ENCODE measurements around the gene CNOT9. TPM values are rescaled to one million over a fixed set of nuclear protein-coding genes. Genes with fewer than 3 reads are reported as not detected.
A peak's percentile ranks its signal among the peaks of the same experiment; 100 is the strongest.
"Not testable (repeated sequence)": the region's sequence is repeated elsewhere in the genome, so short reads cannot be mapped to it uniquely, and the experiment has no call there.

CNOT9 gene
- total RNA-seq: 10 to 100 TPM; 16.3 to 23.8 TPM
- long read RNA-seq, full-length matches to known transcripts: 26 of 27 reads
- long read RNA-seq, partial matches to known transcripts: 0 of 27 reads
- long read RNA-seq, other reads (novel, unspliced or antisense): 1 of 27 reads

GRCh38 chr2:218568190-218569037 lies at the start of gene CNOT9, which contains the start of gene USP37:
TSS of gene CNOT9 (plus strand) at chr2:218568839. CDS start at chr2:218568955, 116 bp downstream.
TSS of gene USP37 (minus strand) at chr2:218568351. CDS start at chr2:218558653, 9,698 bp downstream.
- DNase-seq (peak; percentile 100), ATAC-seq (peak; percentile 97 to 99)
- intact Hi-C loops (cut with DNase I): no loop called here

- ATAC-seq: no peak
- intact Hi-C loops (cut with DNase I): no loop called here
These were observed 49.8 kb upstream of the CNOT9 start for GRCh38 chr2:218518876-218519275.

GRCh38 chr2:218523651-218524050 lies 45.0 kb upstream of the CNOT9 start:
- ATAC-seq: no peak
- DNase-seq: no peak
- intact Hi-C loops (cut with DNase I): no loop called here

More at GRCh38 chr2:218518876-218519275, 49.8 kb upstream of the CNOT9 start:
- no peak for DNase-seq

GRCh38 chr2:218528409-218528808 lies 40.2 kb upstream of the CNOT9 start:
- ATAC-seq; DNase-seq; intact Hi-C loops (cut with DNase I): not testable (repeated sequence)

DNA sequence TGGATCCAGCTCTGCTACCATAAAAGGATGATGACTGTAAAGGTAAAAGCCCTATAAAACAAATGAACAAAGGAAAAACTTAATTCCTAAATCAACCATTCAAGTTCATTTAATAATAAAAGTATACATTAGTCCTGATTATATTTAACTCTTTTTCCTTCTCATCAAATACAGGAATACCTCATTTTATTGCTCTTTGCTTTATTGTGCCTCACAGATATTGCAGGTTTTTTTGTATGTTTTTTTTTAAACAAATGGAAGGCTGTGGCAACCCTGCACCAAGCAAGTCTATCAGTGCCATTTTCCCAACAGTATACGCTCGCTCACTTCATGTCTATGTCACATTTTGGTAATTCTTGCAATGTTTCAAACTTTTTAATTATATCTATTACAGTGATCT lies 38.6 kb upstream of the CNOT9 start:
- intact Hi-C loops (cut with DNase I): no loop called here

GRCh38 chr2:218536804-218537494 lies 31.7 kb upstream of the CNOT9 start:
- intact Hi-C loops (cut with DNase I): no loop called here
- ATAC-seq (no peak), DNase-seq (no peak)

More for the DNA sequence above, 38.6 kb upstream of the CNOT9 start:
- no peak for DNase-seq
- no peak for ATAC-seq

DNA sequence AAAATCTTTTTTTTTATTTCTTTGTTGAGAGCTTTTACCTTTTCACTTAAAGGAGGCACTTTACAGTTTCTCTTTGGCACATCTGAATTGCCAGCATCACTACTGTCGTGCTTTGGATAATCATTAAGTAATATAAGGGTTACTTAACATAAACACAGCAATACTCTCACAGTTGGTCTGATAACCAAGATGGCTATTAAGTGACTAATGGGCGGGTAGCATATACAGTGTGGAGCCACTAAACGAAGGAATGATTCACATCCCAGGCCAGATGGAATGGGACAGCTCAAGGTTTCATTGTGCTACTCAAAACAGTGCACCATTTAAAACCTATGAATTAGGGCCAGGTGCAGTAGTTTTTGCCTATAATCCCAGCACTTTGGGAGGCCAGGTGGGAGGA lies 28.6 kb upstream of the CNOT9 start:
- DNase-seq (no peak), ATAC-seq (no peak)
- intact Hi-C loops (cut with DNase I): loop anchor here in 1 of 2 donors (10.0 kb wide), 1 partner anchor 55 kb away; no protein-coding TSS in a partner anchor

- no peak for ATAC-seq
- intact Hi-C loops (cut with DNase I): loop anchor here in 1 of 2 donors (10.0 kb wide), 1 partner anchor 61 kb away; no protein-coding TSS in a partner anchor
- DNase-seq: no peak
These were observed 22.6 kb upstream of the CNOT9 start for GRCh38 chr2:218546012-218546411.

- no peak for ATAC-seq
- intact Hi-C loops (cut with DNase I): loop anchor here in 1 of 2 donors (10.0 kb wide), 1 partner anchor 63 kb away; no protein-coding TSS in a partner anchor
- DNase-seq: no peak
These were observed 21.1 kb upstream of the CNOT9 start for GRCh38 chr2:218547511-218547910.

GRCh38 chr2:218547978-218548377 lies 20.7 kb upstream of the CNOT9 start:
- DNase-seq (no peak), ATAC-seq (no peak)
- intact Hi-C loops (cut with DNase I): loop anchor here in 1 of 2 donors (10.0 kb wide), 1 partner anchor 63 kb away; no protein-coding TSS in a partner anchor

DNA sequence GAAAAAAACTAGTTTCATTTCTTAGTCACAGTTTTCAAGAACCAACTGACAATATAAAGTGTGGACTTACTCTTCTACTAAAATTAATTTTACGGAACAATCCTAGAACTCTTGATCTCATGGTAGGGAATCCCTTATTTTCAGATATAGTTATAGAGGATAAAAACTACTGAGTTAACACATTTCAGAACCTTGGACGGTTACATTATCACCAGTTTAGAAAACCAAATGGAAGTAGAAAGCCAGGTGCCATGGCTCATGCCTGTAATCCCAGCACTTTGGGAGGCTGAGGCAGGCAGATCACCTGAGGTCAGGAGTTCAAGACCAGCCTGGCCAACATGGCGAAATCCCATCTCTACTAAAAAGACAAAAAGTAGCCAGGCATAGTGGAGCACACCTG lies 14.4 kb upstream of the CNOT9 start:
- ATAC-seq; DNase-seq; intact Hi-C loops (cut with DNase I): not testable (repeated sequence)

- DNase-seq (no peak), ATAC-seq (no peak)
- intact Hi-C loops (cut with DNase I): no loop called here
These were observed 13.1 kb upstream of the CNOT9 start for GRCh38 chr2:218555527-218555926.

- ATAC-seq (no peak), DNase-seq (no peak)
- intact Hi-C loops (cut with DNase I): no loop called here
These were observed 10.7 kb upstream of the CNOT9 start for GRCh38 chr2:218557941-218558340.

GRCh38 chr2:218558986-218559385 lies 9.7 kb upstream of the CNOT9 start:
- ATAC-seq: no peak
- no peak for DNase-seq
- intact Hi-C loops (cut with DNase I): no loop called here

DNA sequence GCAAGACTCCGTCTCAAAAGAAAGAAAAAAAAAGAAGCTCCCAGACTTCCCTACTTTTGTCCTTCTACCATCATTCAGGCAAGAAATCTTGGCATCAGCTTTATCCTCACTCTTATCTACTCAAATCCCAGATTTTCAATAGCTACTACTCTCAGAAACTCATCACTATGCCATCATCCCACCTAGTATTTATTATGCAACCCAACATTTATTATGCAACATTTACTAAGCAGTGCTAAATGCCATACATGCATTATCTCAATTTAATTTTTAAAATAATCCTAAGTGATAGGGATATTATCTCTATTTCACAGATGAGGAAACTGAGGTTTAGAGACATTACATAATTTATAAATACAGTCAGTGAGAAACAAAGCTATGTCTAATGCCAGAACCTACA lies 4.6 kb upstream of the CNOT9 start:
- intact Hi-C loops (cut with DNase I): no loop called here
- DNase-seq (no peak), ATAC-seq (no peak)

DNA sequence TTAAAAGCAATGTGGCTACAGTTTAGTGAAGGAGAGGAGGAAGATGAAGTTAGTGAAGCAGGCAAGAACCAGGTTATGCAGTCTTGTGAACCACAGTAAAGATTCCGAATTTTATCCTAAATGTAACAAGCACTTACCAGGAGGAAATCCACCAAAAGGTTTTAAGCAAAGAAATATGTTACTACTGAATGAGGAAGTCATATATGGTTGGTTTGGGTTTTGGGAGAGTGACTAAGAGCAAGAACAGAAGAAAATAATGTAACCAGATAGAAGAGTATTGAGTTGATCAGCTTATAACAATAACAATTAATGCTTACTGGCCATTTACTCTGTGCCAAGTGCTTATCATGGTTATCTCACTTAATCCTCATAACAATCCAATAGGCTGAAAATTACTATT lies 2.3 kb upstream of the CNOT9 start:
- intact Hi-C loops (cut with DNase I): no loop called here
- no peak for DNase-seq
- no peak for ATAC-seq

DNA sequence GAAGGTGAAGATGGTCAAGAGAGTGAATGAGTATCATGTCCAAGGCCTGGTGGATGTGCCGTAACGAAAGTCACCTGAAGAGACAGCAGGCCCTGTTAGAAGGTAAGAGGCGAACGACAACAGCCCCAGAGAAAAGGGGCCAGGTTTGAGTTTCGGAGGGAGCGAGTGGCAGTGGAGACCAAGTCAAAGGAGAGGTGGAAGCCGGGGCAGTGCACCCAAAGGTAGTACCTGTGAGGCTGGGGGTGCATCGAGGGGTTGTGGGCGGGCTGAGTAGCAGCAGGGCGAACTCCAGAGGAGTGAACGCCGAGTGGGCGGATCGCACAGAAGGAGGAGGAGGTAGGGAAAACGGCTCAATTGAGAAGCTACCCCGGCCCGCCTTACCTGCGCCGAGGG lies 846 bp upstream of the CNOT9 start:
- intact Hi-C loops (cut with DNase I): no loop called here
- ATAC-seq (peak; percentile 28 to 69), DNase-seq (no peak)

- DNase-seq (peak; percentile 34), ATAC-seq (peak; percentile 24 to 25)
- intact Hi-C loops (cut with DNase I): no loop called here
These were observed 396 bp downstream of the CNOT9 start for GRCh38 chr2:218569038-218569431.

DNA sequence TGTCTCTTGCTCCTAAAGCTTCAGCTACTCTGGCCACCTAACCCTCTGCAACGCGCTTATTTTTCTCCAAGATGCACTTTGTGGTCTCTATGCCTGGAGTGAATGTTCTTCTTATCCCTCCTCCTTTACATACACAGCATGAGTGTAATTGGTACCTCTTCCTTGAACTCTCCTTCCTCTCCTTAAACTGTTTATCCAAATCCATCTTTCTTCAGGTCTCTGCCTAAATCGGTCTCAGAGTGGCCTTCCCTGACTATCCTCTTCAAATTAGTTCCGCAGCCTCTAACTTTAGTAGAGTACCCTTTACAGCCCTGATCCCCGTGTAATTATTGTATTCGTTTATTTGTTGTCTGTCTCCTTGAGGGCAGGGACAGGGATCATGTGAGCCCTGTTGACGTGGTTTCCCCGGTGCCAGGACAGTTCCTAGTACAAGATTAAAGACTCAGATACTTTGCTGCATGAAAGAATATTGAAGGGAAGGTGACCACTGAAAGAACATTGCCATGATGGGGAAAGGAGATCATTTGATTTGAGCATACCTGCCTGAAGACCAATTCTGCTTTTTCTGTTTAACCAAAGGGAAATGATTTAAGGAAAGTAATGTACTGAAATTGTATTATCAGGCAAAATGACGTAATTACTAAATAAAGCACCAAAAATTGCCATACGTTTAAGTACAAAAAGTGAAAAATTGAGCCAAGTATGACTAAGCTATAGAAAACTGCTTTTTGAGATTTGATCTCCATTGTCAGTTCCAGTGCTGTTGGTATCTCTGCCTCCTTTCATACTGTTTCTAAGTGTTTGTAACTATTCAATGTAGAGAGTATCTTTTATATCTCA lies 1.2 kb downstream of the CNOT9 start:
- DNase-seq: no peak
- no peak for ATAC-seq
- intact Hi-C loops (cut with DNase I): no loop called here

All from left cardiac atrium (tissue), 4 donors.